ENCODE measurements around the gene SSPN.
A peak's percentile ranks its signal among the peaks of the same experiment; 100 is the strongest.

The SSPN gene

DNA sequence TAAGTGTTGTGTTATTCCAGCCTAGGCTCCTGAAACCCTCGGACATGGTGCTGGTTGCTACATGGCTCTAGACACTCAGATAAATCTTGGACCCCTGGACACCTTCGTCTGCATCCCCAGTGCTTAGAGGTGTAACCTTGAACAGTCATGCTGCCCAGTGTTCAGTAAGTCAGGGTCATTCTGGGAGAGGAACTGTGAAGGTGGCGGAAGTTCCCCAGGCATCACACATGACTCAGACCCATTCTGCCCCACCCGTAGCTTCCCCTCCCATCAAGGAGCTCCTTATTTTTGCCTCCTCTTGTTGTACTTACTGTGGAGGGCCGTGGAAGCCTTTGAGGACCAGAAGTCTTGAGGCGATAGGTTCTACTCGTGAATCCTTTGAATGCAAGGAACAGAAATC, 18.1 kb upstream of the SSPN start:
- H4K8ac ChIP-seq (ENCODE audit: low read depth, low read length), result no peak overlapping the region
- no peak overlapping the region for H3K27ac ChIP-seq (ENCODE audit: low read depth, low read length)
- no peak overlapping the region for H3K18ac ChIP-seq (ENCODE audit: low read length)
- H3K4me2 ChIP-seq (ENCODE audit: low read length), result no peak overlapping the region
- no peak overlapping the region for H3K4me3 ChIP-seq (ENCODE audit: low read length)
- no CpG with 5 or more reads among the region's 7 CpGs for WGBS (ENCODE audit: extremely low coverage, insufficient coverage, low lambda C conversion rate)
- H3K36me3 ChIP-seq (ENCODE audit: control insufficient read depth, insufficient read depth, low read length), result no peaks in the 10 kb centered on the region
- no peak overlapping the region for H3K4ac ChIP-seq (ENCODE audit: low read depth, low read length)
- no peak overlapping the region for H3K23ac ChIP-seq (ENCODE audit: low read length)
- H3K27me3 ChIP-seq (ENCODE audit: insufficient read depth, low read length, poor library complexity), result no peaks in the 10 kb centered on the region
- no peaks in the 10 kb centered on the region for H3K4me1 ChIP-seq (ENCODE audit: control insufficient read depth, low read depth, low read length)
- H2BK5ac ChIP-seq (ENCODE audit: low read length), result no peak overlapping the region
- no peak for DNase-seq
- no peak overlapping the region for H3K9ac ChIP-seq (ENCODE audit: low read length)
- no peak overlapping the region for H2BK120ac ChIP-seq (ENCODE audit: low read depth, low read length)
- H3K79me2 ChIP-seq (ENCODE audit: control insufficient read depth, insufficient read depth, low read length), result no peaks in the 10 kb centered on the region
- no peak overlapping the region for H2AK5ac ChIP-seq (ENCODE audit: low read length)
- no peaks in the 10 kb centered on the region for H3K79me1 ChIP-seq (ENCODE audit: low read length)
- H3K56ac ChIP-seq (ENCODE audit: low read length), result no peak overlapping the region
- H2BK15ac ChIP-seq (replicated peaks; ENCODE audit: low read depth), result no peak overlapping the region
- H4K5ac ChIP-seq (ENCODE audit: low read length), result no peak overlapping the region

DNA sequence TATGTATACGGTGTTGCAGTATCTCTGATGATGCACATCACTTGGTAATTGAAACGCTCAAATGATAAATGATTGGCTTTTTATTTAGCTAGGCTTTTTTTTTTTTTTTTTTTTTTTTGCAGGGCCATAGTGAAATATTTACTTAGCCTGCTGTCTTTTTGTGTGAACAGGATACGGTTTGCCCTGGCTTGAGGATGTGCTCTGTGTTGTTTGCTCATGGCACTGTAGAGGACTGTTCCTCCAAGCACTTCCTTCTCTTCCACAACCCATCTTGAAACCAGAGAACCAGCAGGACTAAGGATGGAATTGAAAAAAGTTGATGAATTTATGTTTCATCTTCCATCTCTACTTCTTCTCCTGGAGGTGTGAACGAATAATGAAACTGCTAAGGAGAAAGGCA, 15.5 kb upstream of the SSPN start:
- Histone ChIP-seq H3K4me2 (ENCODE audit: low read length) (no peak overlapping the region), H2BK15ac (replicated peaks; ENCODE audit: low read depth) (no peak overlapping the region)

DNA sequence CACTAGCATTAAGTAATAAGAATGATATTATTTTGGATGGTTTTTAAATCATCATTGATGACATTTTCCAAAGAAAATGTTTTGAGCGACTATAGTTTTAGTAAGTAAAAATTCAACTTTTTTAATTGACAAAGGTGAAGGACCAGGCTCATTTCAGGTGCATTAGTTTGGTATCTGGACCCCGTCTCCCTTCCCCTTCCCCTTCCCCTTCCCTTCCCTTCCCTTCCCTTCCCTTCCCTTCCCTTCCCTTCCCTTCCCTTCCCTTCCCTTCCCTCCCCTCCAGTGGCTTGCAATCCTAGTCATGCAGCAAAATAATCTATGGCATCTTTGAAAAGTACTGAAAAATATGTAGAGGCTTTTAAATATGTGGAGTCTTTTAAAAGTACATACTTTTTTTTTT, 13.0 kb upstream of the SSPN start:
- H3K27me3 ChIP-seq (ENCODE audit: insufficient read depth, low read length, poor library complexity), result no peaks in the 10 kb centered on the region
- H2BK120ac ChIP-seq (ENCODE audit: low read depth, low read length), result no peak overlapping the region
- no peak overlapping the region for H2AK5ac ChIP-seq (ENCODE audit: low read length)
- H3K4me1 ChIP-seq (ENCODE audit: control insufficient read depth, low read depth, low read length), result no peaks in the 10 kb centered on the region
- no peak overlapping the region for H3K4me2 ChIP-seq (ENCODE audit: low read length)
- H4K8ac ChIP-seq (ENCODE audit: low read depth, low read length), result no peak overlapping the region
- H2BK5ac ChIP-seq (ENCODE audit: low read length), result no peak overlapping the region
- H3K23ac ChIP-seq (ENCODE audit: low read length), result no peak overlapping the region
- H3K27ac ChIP-seq (ENCODE audit: low read depth, low read length), result no peak overlapping the region
- H2BK15ac ChIP-seq (replicated peaks; ENCODE audit: low read depth), result no peak overlapping the region
- no peaks in the 10 kb centered on the region for H3K79me2 ChIP-seq (ENCODE audit: control insufficient read depth, insufficient read depth, low read length)
- H3K18ac ChIP-seq (ENCODE audit: low read length), result no peak overlapping the region
- H3K9ac ChIP-seq (ENCODE audit: low read length), result no peak overlapping the region
- H3K4ac ChIP-seq (ENCODE audit: low read depth, low read length), result no peak overlapping the region
- WGBS (ENCODE audit: extremely low coverage, insufficient coverage, low lambda C conversion rate), result 100% methylated on average over 1 of the region's 2 CpGs
- no peak overlapping the region for H3K56ac ChIP-seq (ENCODE audit: low read length)
- no peak overlapping the region for H4K5ac ChIP-seq (ENCODE audit: low read length)
- no peak overlapping the region for H3K4me3 ChIP-seq (ENCODE audit: low read length)
- H3K36me3 ChIP-seq (ENCODE audit: control insufficient read depth, insufficient read depth, low read length), result no peaks in the 10 kb centered on the region
- no peaks in the 10 kb centered on the region for H3K79me1 ChIP-seq (ENCODE audit: low read length)
- DNase-seq, result no peak

More for the DNA sequence above, 15.5 kb upstream of the SSPN start:
- H3K23ac ChIP-seq (ENCODE audit: low read length), result no peak overlapping the region
- H3K36me3 ChIP-seq (ENCODE audit: control insufficient read depth, insufficient read depth, low read length), result no peaks in the 10 kb centered on the region
- H2BK120ac ChIP-seq (ENCODE audit: low read depth, low read length), result no peak overlapping the region
- no peaks in the 10 kb centered on the region for H3K4me1 ChIP-seq (ENCODE audit: control insufficient read depth, low read depth, low read length)
- H2BK5ac ChIP-seq (ENCODE audit: low read length), result no peak overlapping the region
- H4K5ac ChIP-seq (ENCODE audit: low read length), result no peak overlapping the region
- no CpG with 5 or more reads among the region's 4 CpGs for WGBS (ENCODE audit: extremely low coverage, insufficient coverage, low lambda C conversion rate)
- H3K79me1 ChIP-seq (ENCODE audit: low read length), result no peaks in the 10 kb centered on the region
- no peaks in the 10 kb centered on the region for H3K79me2 ChIP-seq (ENCODE audit: control insufficient read depth, insufficient read depth, low read length)
- DNase-seq, result no peak
- no peaks in the 10 kb centered on the region for H3K27me3 ChIP-seq (ENCODE audit: insufficient read depth, low read length, poor library complexity)
- no peak overlapping the region for H3K4ac ChIP-seq (ENCODE audit: low read depth, low read length)
- H2AK5ac ChIP-seq (ENCODE audit: low read length), result no peak overlapping the region
- no peak overlapping the region for H3K56ac ChIP-seq (ENCODE audit: low read length)
- H3K4me3 ChIP-seq (ENCODE audit: low read length), result no peak overlapping the region
- H3K9ac ChIP-seq (ENCODE audit: low read length), result no peak overlapping the region
- H4K8ac ChIP-seq (ENCODE audit: low read depth, low read length), result no peak overlapping the region
- no peak overlapping the region for H3K27ac ChIP-seq (ENCODE audit: low read depth, low read length)
- no peak overlapping the region for H3K18ac ChIP-seq (ENCODE audit: low read length)

DNA sequence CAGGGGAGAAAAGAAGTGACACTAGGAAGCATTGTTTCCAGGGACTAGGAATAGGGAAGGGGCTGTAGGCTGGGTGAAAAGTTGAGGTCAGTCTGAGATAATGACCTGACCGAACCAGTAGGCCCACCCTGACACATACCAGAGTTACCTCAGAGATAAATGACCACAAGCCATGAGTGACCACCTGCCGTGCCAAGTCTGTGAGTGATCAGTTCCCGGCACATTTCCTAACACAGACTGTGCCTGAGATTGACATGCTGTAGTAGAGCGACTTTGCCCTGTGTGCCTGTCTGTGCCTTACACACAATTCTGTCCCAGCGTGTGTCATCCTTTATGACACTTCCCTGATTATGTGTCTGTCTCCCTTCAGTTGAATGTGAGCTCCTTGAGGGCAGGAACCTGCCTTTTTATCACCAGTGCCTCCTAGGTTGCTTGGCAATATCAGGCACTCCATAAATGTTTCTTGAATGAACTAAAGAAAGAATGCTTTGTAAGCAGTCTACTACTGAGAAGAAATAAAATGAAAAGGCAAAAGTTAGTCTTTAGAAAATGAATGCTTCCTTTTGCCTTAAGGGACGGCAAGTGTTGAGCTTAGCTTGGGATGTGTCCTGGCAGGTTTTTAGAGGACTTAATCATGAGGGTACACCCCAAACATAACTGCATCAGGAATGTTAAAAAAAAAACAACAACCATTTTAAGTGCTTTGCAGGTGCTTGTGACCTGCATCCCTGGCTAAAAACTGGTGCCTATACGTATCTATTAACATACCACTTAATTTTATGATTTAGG, 9.6 kb upstream of the SSPN start:
- H2BK120ac ChIP-seq (ENCODE audit: low read depth, low read length), result no peak overlapping the region
- no peak overlapping the region for H2BK5ac ChIP-seq (ENCODE audit: low read length)
- H3K27me3 ChIP-seq (ENCODE audit: insufficient read depth, low read length, poor library complexity), result no peaks in the 10 kb centered on the region
- no peak overlapping the region for H3K18ac ChIP-seq (ENCODE audit: low read length)
- WGBS (ENCODE audit: extremely low coverage, insufficient coverage, low lambda C conversion rate), result no CpG with 5 or more reads among the region's 7 CpGs
- DNase-seq, result peak; percentile 51
- H3K79me2 ChIP-seq (ENCODE audit: control insufficient read depth, insufficient read depth, low read length), result no peaks in the 10 kb centered on the region
- H3K23ac ChIP-seq (ENCODE audit: low read length), result no peak overlapping the region
- H3K4me1 ChIP-seq (ENCODE audit: control insufficient read depth, low read depth, low read length), result no peaks in the 10 kb centered on the region
- no peak overlapping the region for H4K8ac ChIP-seq (ENCODE audit: low read depth, low read length)
- no peak overlapping the region for H3K56ac ChIP-seq (ENCODE audit: low read length)
- H2BK15ac ChIP-seq (replicated peaks; ENCODE audit: low read depth), result no peak overlapping the region
- H3K4me3 ChIP-seq (ENCODE audit: low read length), result no peak overlapping the region
- H4K5ac ChIP-seq (ENCODE audit: low read length), result no peak overlapping the region
- H2AK5ac ChIP-seq (ENCODE audit: low read length), result no peak overlapping the region
- no peak overlapping the region for H3K4ac ChIP-seq (ENCODE audit: low read depth, low read length)
- no peak overlapping the region for H3K9ac ChIP-seq (ENCODE audit: low read length)
- no peaks in the 10 kb centered on the region for H3K36me3 ChIP-seq (ENCODE audit: control insufficient read depth, insufficient read depth, low read length)
- H3K27ac ChIP-seq (ENCODE audit: low read depth, low read length), result no peak overlapping the region
- no peak overlapping the region for H3K4me2 ChIP-seq (ENCODE audit: low read length)
- H3K79me1 ChIP-seq (ENCODE audit: low read length), result no peaks in the 10 kb centered on the region

DNA sequence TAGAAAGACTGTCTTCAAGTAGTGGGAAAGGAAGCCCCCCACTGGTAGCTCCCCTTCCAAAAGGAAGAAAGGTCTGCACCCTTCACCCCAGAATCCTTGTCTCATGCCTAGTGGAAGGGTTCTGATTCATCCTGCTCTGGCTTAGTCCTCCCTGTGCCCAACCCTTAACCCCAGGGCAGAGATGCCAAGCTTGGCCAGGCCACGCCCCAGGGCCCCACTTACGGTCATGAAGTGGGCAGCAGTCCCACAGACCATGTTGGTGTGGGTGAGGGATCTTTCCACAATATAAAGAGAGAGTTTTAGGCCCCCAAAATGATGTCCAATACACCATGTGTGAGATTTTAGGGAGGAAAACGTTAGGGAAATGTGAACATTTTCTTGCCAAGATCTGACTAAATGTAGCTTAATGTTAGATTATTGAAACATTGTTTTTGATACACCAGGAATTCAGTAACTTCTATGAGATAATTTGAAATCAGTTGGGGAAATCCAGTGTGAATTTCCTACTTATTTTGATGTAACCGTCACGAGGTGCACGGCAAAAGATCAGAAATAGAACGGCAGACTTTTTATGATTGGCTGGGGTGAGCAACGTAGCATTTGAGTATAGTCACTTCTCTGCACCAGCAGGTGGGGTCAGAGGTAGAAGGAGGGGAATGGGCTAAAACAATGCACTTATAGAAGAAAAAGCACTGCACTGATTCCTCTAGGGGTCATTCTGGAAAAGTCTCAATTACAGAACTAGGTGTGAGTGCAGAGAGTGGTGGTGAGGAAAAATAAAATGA, 8.2 kb upstream of the SSPN start:
- H3K9ac ChIP-seq (ENCODE audit: low read length), result no peak overlapping the region
- no peak overlapping the region for H3K18ac ChIP-seq (ENCODE audit: low read length)
- H3K27ac ChIP-seq (ENCODE audit: low read depth, low read length), result no peak overlapping the region
- WGBS (ENCODE audit: extremely low coverage, insufficient coverage, low lambda C conversion rate), result no CpG with 5 or more reads among the region's 8 CpGs
- no peak overlapping the region for H2BK120ac ChIP-seq (ENCODE audit: low read depth, low read length)
- no peak overlapping the region for H4K5ac ChIP-seq (ENCODE audit: low read length)
- no peaks in the 10 kb centered on the region for H3K79me2 ChIP-seq (ENCODE audit: control insufficient read depth, insufficient read depth, low read length)
- H3K4me1 ChIP-seq (ENCODE audit: control insufficient read depth, low read depth, low read length), result no peaks in the 10 kb centered on the region
- H3K4me3 ChIP-seq (ENCODE audit: low read length), result no peak overlapping the region
- no peak overlapping the region for H3K23ac ChIP-seq (ENCODE audit: low read length)
- H2BK15ac ChIP-seq (replicated peaks; ENCODE audit: low read depth), result no peak overlapping the region
- H2AK5ac ChIP-seq (ENCODE audit: low read length), result no peak overlapping the region
- H3K4me2 ChIP-seq (ENCODE audit: low read length), result no peak overlapping the region
- no peak overlapping the region for H2BK5ac ChIP-seq (ENCODE audit: low read length)
- H3K79me1 ChIP-seq (ENCODE audit: low read length), result no peaks in the 10 kb centered on the region
- H4K8ac ChIP-seq (ENCODE audit: low read depth, low read length), result no peak overlapping the region
- H3K56ac ChIP-seq (ENCODE audit: low read length), result no peak overlapping the region
- no peak overlapping the region for H3K4ac ChIP-seq (ENCODE audit: low read depth, low read length)
- no peaks in the 10 kb centered on the region for H3K36me3 ChIP-seq (ENCODE audit: control insufficient read depth, insufficient read depth, low read length)
- peak; percentile 54 for DNase-seq
- no peaks in the 10 kb centered on the region for H3K27me3 ChIP-seq (ENCODE audit: insufficient read depth, low read length, poor library complexity)

Measured in mesendoderm (in vitro differentiated cells).